Measurements from ENCODE around the gene ZNF710. TPM values are rescaled to one million over a fixed set of nuclear protein-coding genes. Genes with fewer than 3 reads are reported as not detected.

The ZNF710 gene
- total RNA-seq, 1 experiment from 2014 or later = 40.7 TPM

- no peak overlapping the region for H2BK5ac ChIP-seq (ENCODE audit: insufficient read length, low read length)
- DNase-seq = no peak
- no peak overlapping the region for H4K91ac ChIP-seq (ENCODE audit: insufficient read length, low read depth, low read length)
- no peak overlapping the region for H2AFZ ChIP-seq (ENCODE audit: low read length)
- H3K56ac ChIP-seq (ENCODE audit: insufficient read length, low read depth, low read length) = no peak overlapping the region
- no peak overlapping the region for H4K8ac ChIP-seq (replicated peaks; ENCODE audit: insufficient read length, low read depth, low read length)
- H3K36me3 Mint-ChIP-seq (ENCODE audit: insufficient read depth in 1 of 3, low read depth in 3 of 3) = peaks cover 2 to 24% (median 11%) of the 10 kb centered on the region in 3 experiments; a peak in 3 of 7 replicates
- H3K27me3 ChIP-seq (ENCODE audit: insufficient read depth, low read length) = no peaks in the 10 kb centered on the region
- H3T11ph ChIP-seq (ENCODE audit: low read length) = no peak overlapping the region
- peaks cover 20 to 27% of the 10 kb centered on the region in 2 experiments for H3K4me1 Mint-ChIP-seq
- no peak overlapping the region for H3K27ac ChIP-seq (ENCODE audit: insufficient read length, low read depth, low read length)
- H2BK120ac ChIP-seq (ENCODE audit: low read depth, low read length, poor library complexity, severe bottlenecking) = no peak overlapping the region
- no peaks in the 10 kb centered on the region for H3K9me3 Mint-ChIP-seq
- no peak overlapping the region for H3K18ac ChIP-seq (ENCODE audit: insufficient read length, low read depth, low read length)
- no peak overlapping the region for H3K23ac ChIP-seq (ENCODE audit: insufficient read length, low read depth, low read length)
- no peaks in the 10 kb centered on the region for H3K9me3 ChIP-seq (ENCODE audit: control insufficient read depth, low read depth, low read length)
- peaks cover 2% of the 10 kb centered on the region for H4K20me1 ChIP-seq (ENCODE audit: control insufficient read depth, insufficient read depth, insufficient read length)
- WGBS (ENCODE audit: extremely low coverage, insufficient read length, low lambda C conversion rate) = no CpG with 5 or more reads among the region's 6 CpGs
- H4K5ac ChIP-seq (ENCODE audit: insufficient read length, low read depth, low read length) = no peak overlapping the region
- no peak overlapping the region for H3K4ac ChIP-seq (ENCODE audit: low read depth, low read length)
- no peak overlapping the region for H3K4me3 Mint-ChIP-seq
- peak overlapping the region in 1 of 3 experiments; percentile 59; a peak in 1 of 7 replicates for H3K27ac Mint-ChIP-seq
- H3K79me1 ChIP-seq (ENCODE audit: insufficient read depth, low read depth, low read length, poor library complexity, severe bottlenecking) = no peaks in the 10 kb centered on the region
- H3K79me2 ChIP-seq (ENCODE audit: insufficient read depth, low read length) = no peaks in the 10 kb centered on the region
- no peak overlapping the region for H2BK15ac ChIP-seq (ENCODE audit: low read depth, low read length)
- H3K23me2 ChIP-seq (ENCODE audit: insufficient read length, low read depth, low read length, poor library complexity, severe bottlenecking) = no peaks in the 10 kb centered on the region
- H3K4me2 ChIP-seq (ENCODE audit: insufficient read depth, insufficient read length, low read length) = no peak overlapping the region
- H3K4me1 ChIP-seq (ENCODE audit: insufficient read depth, low read length) = no peaks in the 10 kb centered on the region; the same call in 1 of the 2 replicates
- H3K27me3 Mint-ChIP-seq (ENCODE audit: low read depth) = no peaks in the 10 kb centered on the region
- TF ChIP-seq, protein P1, sequence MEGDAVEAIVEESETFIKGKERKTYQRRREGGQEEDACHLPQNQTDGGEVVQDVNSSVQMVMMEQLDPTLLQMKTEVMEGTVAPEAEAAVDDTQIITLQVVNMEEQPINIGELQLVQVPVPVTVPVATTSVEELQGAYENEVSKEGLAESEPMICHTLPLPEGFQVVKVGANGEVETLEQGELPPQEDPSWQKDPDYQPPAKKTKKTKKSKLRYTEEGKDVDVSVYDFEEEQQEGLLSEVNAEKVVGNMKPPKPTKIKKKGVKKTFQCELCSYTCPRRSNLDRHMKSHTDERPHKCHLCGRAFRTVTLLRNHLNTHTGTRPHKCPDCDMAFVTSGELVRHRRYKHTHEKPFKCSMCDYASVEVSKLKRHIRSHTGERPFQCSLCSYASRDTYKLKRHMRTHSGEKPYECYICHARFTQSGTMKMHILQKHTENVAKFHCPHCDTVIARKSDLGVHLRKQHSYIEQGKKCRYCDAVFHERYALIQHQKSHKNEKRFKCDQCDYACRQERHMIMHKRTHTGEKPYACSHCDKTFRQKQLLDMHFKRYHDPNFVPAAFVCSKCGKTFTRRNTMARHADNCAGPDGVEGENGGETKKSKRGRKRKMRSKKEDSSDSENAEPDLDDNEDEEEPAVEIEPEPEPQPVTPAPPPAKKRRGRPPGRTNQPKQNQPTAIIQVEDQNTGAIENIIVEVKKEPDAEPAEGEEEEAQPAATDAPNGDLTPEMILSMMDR (conservative IDR thresholded peaks at IDR 0.05) = no peak
- no peak overlapping the region for H3K9ac ChIP-seq (ENCODE audit: extremely low read depth, insufficient read length, low read length)
- no peak overlapping the region for H2BK20ac ChIP-seq (ENCODE audit: low read depth, low read length, poor library complexity, severe bottlenecking)
- no peak overlapping the region for H2AK5ac ChIP-seq (ENCODE audit: insufficient read length, low read length)
- H3K14ac ChIP-seq (ENCODE audit: insufficient read depth, low read length) = no peak overlapping the region
- no peak overlapping the region for H2BK12ac ChIP-seq (ENCODE audit: insufficient read length, low read depth, low read length)
These were observed 75.6 kb downstream of the ZNF710 start for GRCh38 chr15:90076716-90077115.
